HepG2 (cell line): ENCODE data around the gene SERPINA9. TPM values are rescaled to one million over a fixed set of nuclear protein-coding genes. Genes with fewer than 3 reads are reported as not detected.

Experiments
- CAMTA2 ChIP-seq: sonication (generic); formaldehyde crosslinking; IDR thresholded peaks from 2 replicates; pipeline ENCODE4 v1.4.0; 2020; ENCODE audit warnings: mild to moderate bottlenecking, missing genetic modification reagents, borderline replicate concordance
- ESRRA ChIP-seq: sonication (generic); formaldehyde crosslinking; IDR thresholded peaks from 2 replicates; pipeline ENCODE4 v1.5.1; 2020; ENCODE audit warnings: mild to moderate bottlenecking, low read depth, missing genetic modification reagents
- FOXJ3 ChIP-seq: sonication (generic); formaldehyde crosslinking; IDR thresholded peaks from 2 replicates; pipeline ENCODE4 v1.4.0; 2020; ENCODE audit warnings: missing genetic modification reagents, mild to moderate bottlenecking, borderline replicate concordance
- FOXK2 ChIP-seq: fragments of 450-650 bp; IDR thresholded peaks from 2 replicates; pipeline ENCODE4 v1.6.1; 2016
- HMG20A ChIP-seq: IDR thresholded peaks from 2 replicates; pipeline ENCODE4 v1.6.1; 2016; ENCODE audit warnings: borderline replicate concordance
- MIER3 ChIP-seq: IDR thresholded peaks from 2 replicates; pipeline ENCODE4 v1.6.1; 2016; ENCODE audit warnings: missing compliant biosample characterization, borderline replicate concordance
- POLR2A ChIP-seq, 2 experiments: IDR thresholded peaks; 2 replicates each; pipeline ENCODE4 v1.6.1; 2011; ENCODE audit warnings: low read depth in 2 of 2, low read length in 2 of 2, mild to moderate bottlenecking in 1 of 2, moderate library complexity in 1 of 2; ENCODE audit not compliant: insufficient read depth in 1 of 2
- SOX5 ChIP-seq: IDR thresholded peaks from 2 replicates; pipeline ENCODE4 v1.6.1; 2016; ENCODE audit warnings: borderline replicate concordance
- TBL1XR1 ChIP-seq: fragments of 150-350 bp; IDR thresholded peaks from 2 replicates; pipeline ENCODE4 v1.6.1; 2014; ENCODE audit warnings: borderline replicate concordance, low read length; ENCODE audit not compliant: partially characterized antibody
- ZBTB7B ChIP-seq: sonication (generic); formaldehyde crosslinking; IDR thresholded peaks from 2 replicates; pipeline ENCODE4 v1.4.0; 2020; ENCODE audit warnings: missing genetic modification reagents
- ZFP36 ChIP-seq: fragments of 150-350 bp; IDR thresholded peaks from 2 replicates; pipeline ENCODE4 v1.6.1; 2018; ENCODE audit warnings: borderline replicate concordance, low read length, low read depth; ENCODE audit not compliant: partially characterized antibody
- ZKSCAN5 ChIP-seq: sonication (generic); formaldehyde crosslinking; IDR thresholded peaks from 2 replicates; pipeline ENCODE4 v1.5.1; 2020; ENCODE audit warnings: mild to moderate bottlenecking, missing genetic modification reagents
- ZNF12 ChIP-seq: sonication (generic); formaldehyde crosslinking; IDR thresholded peaks from 2 replicates; pipeline ENCODE4 v1.5.0; 2020; ENCODE audit warnings: missing genetic modification reagents
- ZNF207 ChIP-seq: fragments of 450-650 bp; IDR thresholded peaks from 2 replicates; pipeline ENCODE4 v1.6.1; 2016; ENCODE audit warnings: antibody characterized with exemption, borderline replicate concordance
- ZNF230 ChIP-seq: sonication (generic); formaldehyde crosslinking; IDR thresholded peaks from 2 replicates; pipeline ENCODE4 v1.4.0; 2020; ENCODE audit warnings: mild to moderate bottlenecking, missing genetic modification reagents
- ZNF343 ChIP-seq: sonication (generic); formaldehyde crosslinking; IDR thresholded peaks from 2 replicates; pipeline ENCODE4 v1.4.0; 2020; ENCODE audit warnings: mild to moderate bottlenecking, missing genetic modification reagents
- ZNF430 ChIP-seq: sonication (generic); formaldehyde crosslinking; IDR thresholded peaks from 2 replicates; pipeline ENCODE4 v1.9.0; 2021; ENCODE audit warnings: mild to moderate bottlenecking, missing genetic modification reagents
- ZNF589 ChIP-seq: sonication (generic); formaldehyde crosslinking; conservative IDR thresholded peaks from 2 replicates; pipeline ENCODE4 v1.8.0; 2022; ENCODE audit warnings: mild to moderate bottlenecking, moderate library complexity, missing genetic modification reagents
- ZNF660 ChIP-seq: sonication (generic); formaldehyde crosslinking; IDR thresholded peaks from 2 replicates; pipeline ENCODE4 v1.5.1; 2020; ENCODE audit warnings: mild to moderate bottlenecking, low read depth, missing genetic modification reagents, borderline replicate concordance
- ZNF7 ChIP-seq: IDR thresholded peaks from 2 replicates; pipeline ENCODE4 v1.6.1; 2016; ENCODE audit warnings: missing biosample characterization, missing genetic modification reagents
- ZNF720 ChIP-seq: sonication (generic); formaldehyde crosslinking; IDR thresholded peaks from 2 replicates; pipeline ENCODE4 v1.4.0; 2020; ENCODE audit warnings: missing genetic modification reagents
- polyA plus RNA-seq, 8 experiments: library from polyadenylated mRNA; depleted of rRNA in 3 of 8; stranded (reverse) in 7 of 8; unstranded in 1 of 8; fragments of >200 nt; fragmentation: Illumina TruSeq in 4 of 8; extraction: Trizol in 4 of 8; gene quantifications; 2 replicates each; pipeline versions ENCODE4 v1.2.1 to v1.2.3, GENCODE V29; 2011 to 2016; ENCODE audit warnings: low read depth in 4 of 8, missing spikeins in 1 of 8, mixed read lengths in 1 of 8; ENCODE audit not compliant: insufficient read depth in 1 of 8
- total RNA-seq, 5 experiments: library from RNA; depleted of rRNA; stranded (reverse); fragments of >200 nt; fragmentation: Illumina TruSeq; extraction: Trizol; gene quantifications; 2 replicates each; pipeline ENCODE4 v1.2.3, GENCODE V29; 2016; ENCODE audit warnings: low read depth in 1 of 5
- TF ChIP-seq, protein P1 (sequence below): sonication (generic); formaldehyde crosslinking; IDR thresholded peaks from 2 replicates; pipeline ENCODE4 v1.4.0; 2020; ENCODE audit warnings: mild to moderate bottlenecking, missing genetic modification reagents
- TF ChIP-seq, protein P2 (sequence below): sonication (generic); formaldehyde crosslinking; IDR thresholded peaks from 2 replicates; pipeline ENCODE4 v1.8.0; 2022; ENCODE audit warnings: missing genetic modification reagents, mild to moderate bottlenecking, moderate library complexity, borderline replicate concordance
- TF ChIP-seq, protein P3 (sequence below): sonication (generic); formaldehyde crosslinking; IDR thresholded peaks from 2 replicates; pipeline ENCODE4 v1.4.0; 2020; ENCODE audit warnings: missing genetic modification reagents
- TF ChIP-seq, protein P4 (sequence below): sonication (generic); formaldehyde crosslinking; IDR thresholded peaks from 2 replicates; pipeline ENCODE4 v1.4.0; 2020; ENCODE audit warnings: missing genetic modification reagents, low read depth, mild to moderate bottlenecking, borderline replicate concordance

The SERPINA9 gene
- total and polyA plus RNA-seq, 2 of the 13 experiments (the other 11 are each of a cell fraction or from before 2014, with no cell fraction given), result 0.21 TPM; not detected in 1

DNA sequence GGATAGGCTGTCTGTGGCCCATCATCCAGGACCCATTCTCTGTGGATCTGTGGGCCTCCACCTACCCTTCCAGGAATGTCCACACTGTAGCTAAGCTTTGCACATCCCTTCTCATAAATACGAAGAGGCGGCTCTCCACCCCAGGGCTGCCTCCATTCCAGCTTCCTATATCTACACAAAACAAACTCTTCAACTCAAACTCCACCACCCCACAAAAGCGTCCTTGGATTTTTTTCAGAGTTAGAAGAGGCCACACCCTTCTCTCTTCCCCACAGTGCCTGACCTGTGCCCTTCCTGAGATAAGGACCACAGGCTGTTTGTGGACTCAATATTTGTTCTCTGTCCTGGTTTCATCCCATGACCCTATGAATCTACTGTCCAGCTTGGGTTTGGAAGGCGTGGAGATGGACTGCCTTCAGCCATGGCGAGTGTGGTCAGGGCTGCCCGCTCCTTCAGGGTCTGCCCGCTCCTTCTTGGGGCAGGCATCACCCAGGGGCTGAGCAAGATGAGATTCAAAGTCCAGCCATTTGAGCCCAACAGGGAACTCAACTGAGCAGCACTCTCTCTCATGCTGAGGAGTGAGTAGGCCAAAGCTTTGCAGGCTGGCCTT, 46.2 kb upstream of the SERPINA9 start (continued):
- TF ChIP-seq ZFP36 (no peak), SOX5 (CRISPR knock-in tag) (peak; percentile 89; the same call in 1 of the 2 replicates), MIER3 (CRISPR knock-in tag) (peak; percentile 69; the same call in 1 of the 2 replicates), HMG20A (CRISPR knock-in tag) (peak; percentile 78; the same call in 1 of the 2 replicates), ZNF343 (peak; percentile 65), POLR2A (IDR thresholded peaks at IDR 0.05; ENCODE audit: insufficient read depth in 1 of 2, low read depth in 2 of 2, low read length in 2 of 2) (0 out of 4 replicates have a peak, but pooled peaks of 1 of the 2 experiments have one; percentile 34), ZKSCAN5 (CRISPR knock-in tag) (no peak), ZNF7 (CRISPR knock-in tag) (no peak), FOXK2 (no peak), CAMTA2 (CRISPR knock-in tag) (no peak), ZNF230 (no peak), ZNF660 (CRISPR knock-in tag) (no peak), ESRRA (CRISPR knock-in tag) (peak; percentile 71; the same call in 1 of the 2 replicates), ZNF720 (CRISPR knock-in tag) (no peak), ZNF430 (CRISPR knock-in tag) (0 out of 2 replicates have a peak, but pooled peaks have one; percentile 51), ZNF207 (no peak), ZNF589 (CRISPR knock-in tag) (no peak), FOXJ3 (peak; percentile 76; the same call in 1 of the 2 replicates), ZNF12 (CRISPR knock-in tag) (peak; percentile 81), ZBTB7B (peak; percentile 34; the same call in 1 of the 2 replicates), TBL1XR1 (peak; percentile 39)
- TF ChIP-seq, protein P1, sequence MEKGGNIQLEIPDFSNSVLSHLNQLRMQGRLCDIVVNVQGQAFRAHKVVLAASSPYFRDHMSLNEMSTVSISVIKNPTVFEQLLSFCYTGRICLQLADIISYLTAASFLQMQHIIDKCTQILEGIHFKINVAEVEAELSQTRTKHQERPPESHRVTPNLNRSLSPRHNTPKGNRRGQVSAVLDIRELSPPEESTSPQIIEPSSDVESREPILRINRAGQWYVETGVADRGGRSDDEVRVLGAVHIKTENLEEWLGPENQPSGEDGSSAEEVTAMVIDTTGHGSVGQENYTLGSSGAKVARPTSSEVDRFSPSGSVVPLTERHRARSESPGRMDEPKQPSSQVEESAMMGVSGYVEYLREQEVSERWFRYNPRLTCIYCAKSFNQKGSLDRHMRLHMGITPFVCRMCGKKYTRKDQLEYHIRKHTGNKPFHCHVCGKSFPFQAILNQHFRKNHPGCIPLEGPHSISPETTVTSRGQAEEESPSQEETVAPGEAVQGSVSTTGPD (CRISPR knock-in tag), result no peak
- TF ChIP-seq, protein P2, sequence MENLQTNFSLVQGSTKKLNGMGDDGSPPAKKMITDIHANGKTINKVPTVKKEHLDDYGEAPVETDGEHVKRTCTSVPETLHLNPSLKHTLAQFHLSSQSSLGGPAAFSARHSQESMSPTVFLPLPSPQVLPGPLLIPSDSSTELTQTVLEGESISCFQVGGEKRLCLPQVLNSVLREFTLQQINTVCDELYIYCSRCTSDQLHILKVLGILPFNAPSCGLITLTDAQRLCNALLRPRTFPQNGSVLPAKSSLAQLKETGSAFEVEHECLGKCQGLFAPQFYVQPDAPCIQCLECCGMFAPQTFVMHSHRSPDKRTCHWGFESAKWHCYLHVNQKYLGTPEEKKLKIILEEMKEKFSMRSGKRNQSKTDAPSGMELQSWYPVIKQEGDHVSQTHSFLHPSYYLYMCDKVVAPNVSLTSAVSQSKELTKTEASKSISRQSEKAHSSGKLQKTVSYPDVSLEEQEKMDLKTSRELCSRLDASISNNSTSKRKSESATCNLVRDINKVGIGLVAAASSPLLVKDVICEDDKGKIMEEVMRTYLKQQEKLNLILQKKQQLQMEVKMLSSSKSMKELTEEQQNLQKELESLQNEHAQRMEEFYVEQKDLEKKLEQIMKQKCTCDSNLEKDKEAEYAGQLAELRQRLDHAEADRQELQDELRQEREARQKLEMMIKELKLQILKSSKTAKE (CRISPR knock-in tag), result peak; percentile 80; the same call in 1 of the 2 replicates
- TF ChIP-seq, protein P3, sequence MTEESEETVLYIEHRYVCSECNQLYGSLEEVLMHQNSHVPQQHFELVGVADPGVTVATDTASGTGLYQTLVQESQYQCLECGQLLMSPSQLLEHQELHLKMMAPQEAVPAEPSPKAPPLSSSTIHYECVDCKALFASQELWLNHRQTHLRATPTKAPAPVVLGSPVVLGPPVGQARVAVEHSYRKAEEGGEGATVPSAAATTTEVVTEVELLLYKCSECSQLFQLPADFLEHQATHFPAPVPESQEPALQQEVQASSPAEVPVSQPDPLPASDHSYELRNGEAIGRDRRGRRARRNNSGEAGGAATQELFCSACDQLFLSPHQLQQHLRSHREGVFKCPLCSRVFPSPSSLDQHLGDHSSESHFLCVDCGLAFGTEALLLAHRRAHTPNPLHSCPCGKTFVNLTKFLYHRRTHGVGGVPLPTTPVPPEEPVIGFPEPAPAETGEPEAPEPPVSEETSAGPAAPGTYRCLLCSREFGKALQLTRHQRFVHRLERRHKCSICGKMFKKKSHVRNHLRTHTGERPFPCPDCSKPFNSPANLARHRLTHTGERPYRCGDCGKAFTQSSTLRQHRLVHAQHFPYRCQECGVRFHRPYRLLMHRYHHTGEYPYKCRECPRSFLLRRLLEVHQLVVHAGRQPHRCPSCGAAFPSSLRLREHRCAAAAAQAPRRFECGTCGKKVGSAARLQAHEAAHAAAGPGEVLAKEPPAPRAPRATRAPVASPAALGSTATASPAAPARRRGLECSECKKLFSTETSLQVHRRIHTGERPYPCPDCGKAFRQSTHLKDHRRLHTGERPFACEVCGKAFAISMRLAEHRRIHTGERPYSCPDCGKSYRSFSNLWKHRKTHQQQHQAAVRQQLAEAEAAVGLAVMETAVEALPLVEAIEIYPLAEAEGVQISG (CRISPR knock-in tag), result peak; percentile 66
- TF ChIP-seq, protein P4, sequence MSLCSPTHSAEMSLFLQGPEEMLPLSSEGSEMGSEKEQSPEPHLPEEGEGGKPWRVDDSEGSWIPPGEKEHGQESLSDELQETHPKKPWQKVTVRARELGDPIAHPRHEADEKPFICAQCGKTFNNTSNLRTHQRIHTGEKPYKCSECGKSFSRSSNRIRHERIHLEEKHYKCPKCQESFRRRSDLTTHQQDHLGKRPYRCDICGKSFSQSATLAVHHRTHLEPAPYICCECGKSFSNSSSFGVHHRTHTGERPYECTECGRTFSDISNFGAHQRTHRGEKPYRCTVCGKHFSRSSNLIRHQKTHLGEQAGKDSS (CRISPR knock-in tag), result no peak
